D721Med (cell line): ENCODE data around the gene EAPP.

Source experiments
- DNase-seq: peaks from one replicate; pipeline ENCODE4 v3.0.0; 2011; ENCODE audit warnings: low spot score; ENCODE audit not compliant: insufficient read length
- FAIRE-seq: peaks from 2 replicates; lab custom pipeline; 2011; peaks lifted over from hg19 to GRCh38; lab: Jason Lieb, UNC
- TF ChIP-seq, protein P1 (sequence below): IDR thresholded peaks from 2 replicates; pipeline ENCODE4 v1.5.1; 2012; ENCODE audit warnings: mild to moderate bottlenecking, control low read depth; ENCODE audit not compliant: insufficient read depth; ENCODE audit errors: missing control alignments

Gene EAPP

DNA sequence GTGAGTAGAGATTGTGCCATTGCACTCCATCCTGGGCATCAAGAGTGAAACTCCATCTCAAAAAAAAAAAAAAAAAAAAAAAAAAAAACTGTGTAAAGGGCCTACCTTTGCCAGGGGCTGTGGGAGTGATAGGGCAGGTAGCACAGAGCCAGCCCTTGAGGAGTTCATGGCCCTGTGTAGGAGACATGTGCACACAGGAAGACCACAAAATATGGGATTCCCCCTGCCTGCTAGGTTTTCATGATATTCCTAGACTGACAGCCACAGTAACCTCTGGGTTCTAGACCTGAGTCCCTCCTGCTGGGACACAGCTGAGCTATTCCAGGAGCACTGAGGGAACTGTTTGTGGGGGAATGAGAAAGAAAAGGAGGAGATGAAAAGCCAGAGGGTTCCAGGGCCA lies 69.2 kb downstream of the EAPP start:
- TF ChIP-seq, protein P1, sequence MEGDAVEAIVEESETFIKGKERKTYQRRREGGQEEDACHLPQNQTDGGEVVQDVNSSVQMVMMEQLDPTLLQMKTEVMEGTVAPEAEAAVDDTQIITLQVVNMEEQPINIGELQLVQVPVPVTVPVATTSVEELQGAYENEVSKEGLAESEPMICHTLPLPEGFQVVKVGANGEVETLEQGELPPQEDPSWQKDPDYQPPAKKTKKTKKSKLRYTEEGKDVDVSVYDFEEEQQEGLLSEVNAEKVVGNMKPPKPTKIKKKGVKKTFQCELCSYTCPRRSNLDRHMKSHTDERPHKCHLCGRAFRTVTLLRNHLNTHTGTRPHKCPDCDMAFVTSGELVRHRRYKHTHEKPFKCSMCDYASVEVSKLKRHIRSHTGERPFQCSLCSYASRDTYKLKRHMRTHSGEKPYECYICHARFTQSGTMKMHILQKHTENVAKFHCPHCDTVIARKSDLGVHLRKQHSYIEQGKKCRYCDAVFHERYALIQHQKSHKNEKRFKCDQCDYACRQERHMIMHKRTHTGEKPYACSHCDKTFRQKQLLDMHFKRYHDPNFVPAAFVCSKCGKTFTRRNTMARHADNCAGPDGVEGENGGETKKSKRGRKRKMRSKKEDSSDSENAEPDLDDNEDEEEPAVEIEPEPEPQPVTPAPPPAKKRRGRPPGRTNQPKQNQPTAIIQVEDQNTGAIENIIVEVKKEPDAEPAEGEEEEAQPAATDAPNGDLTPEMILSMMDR = no peak
- no peak for FAIRE-seq
- no peak for DNase-seq

DNA sequence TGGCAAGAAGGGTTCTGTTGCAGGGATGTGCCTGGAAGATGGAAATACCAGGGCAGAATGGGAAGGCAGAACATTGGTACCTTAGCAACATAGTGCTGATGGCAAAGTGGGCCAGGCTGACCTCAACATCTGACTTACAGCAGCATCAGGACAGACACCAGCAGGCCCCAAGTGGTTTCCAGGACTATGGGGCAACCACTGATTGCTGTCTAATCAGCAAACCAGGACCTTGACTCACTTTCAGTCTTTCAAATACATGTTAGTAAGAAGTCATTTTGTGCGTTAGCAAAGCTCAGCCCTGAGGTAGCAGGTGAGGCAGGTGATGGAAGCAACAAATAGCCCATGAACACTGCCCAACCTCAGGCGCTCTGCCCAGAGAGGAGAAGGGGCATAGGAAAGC lies 72.8 kb downstream of the EAPP start:
- DNase-seq (no peak), FAIRE-seq (no peak)
- TF ChIP-seq, protein P1 = no peak
